H9 (cell line): ENCODE measurements around the gene PITPNM1. TPM values are rescaled to one million over a fixed set of nuclear protein-coding genes. Genes with fewer than 3 reads are reported as not detected.

Source experiments
- DNase-seq: peaks from one replicate; pipeline ENCODE4 v3.0.0-alpha.2; 2017
- H2AFZ ChIP-seq: one replicate; pipeline ENCODE4 v1.6.1; 2013; ENCODE audit warnings: mild to moderate bottlenecking, low read length, control low read depth, moderate library complexity
- H2AK5ac ChIP-seq: 2 replicates; pipeline ENCODE4 v1.6.1; 2013; ENCODE audit warnings: low read length, control low read depth, mixed read lengths; ENCODE audit not compliant: insufficient read length
- H2BK120ac ChIP-seq: one replicate; pipeline ENCODE4 v1.6.1; 2013; ENCODE audit warnings: low read depth, mild to moderate bottlenecking, low read length, control low read depth, inconsistent platforms; ENCODE audit not compliant: poor library complexity, severe bottlenecking
- H2BK12ac ChIP-seq: 2 replicates; pipeline ENCODE4 v1.6.1; 2013; ENCODE audit warnings: low read length, control low read depth, mixed read lengths, low read depth; ENCODE audit not compliant: insufficient read length
- H2BK15ac ChIP-seq: 2 replicates; pipeline ENCODE4 v1.6.1; 2013; ENCODE audit warnings: low read depth, low read length, control low read depth
- H2BK20ac ChIP-seq: one replicate; pipeline ENCODE4 v1.6.1; 2013; ENCODE audit warnings: low read depth, mild to moderate bottlenecking, low read length, control low read depth, inconsistent platforms; ENCODE audit not compliant: poor library complexity, severe bottlenecking
- H2BK5ac ChIP-seq: 2 replicates; pipeline ENCODE4 v1.6.1; 2013; ENCODE audit warnings: low read length, control low read depth, mixed read lengths; ENCODE audit not compliant: insufficient read length
- H3K14ac ChIP-seq: 2 replicates; pipeline ENCODE4 v1.6.1; 2013; ENCODE audit warnings: low read length, control low read depth; ENCODE audit not compliant: insufficient read depth
- H3K18ac ChIP-seq: 2 replicates; pipeline ENCODE4 v1.6.1; 2013; ENCODE audit warnings: low read depth, mild to moderate bottlenecking, mixed read lengths, low read length, control low read depth; ENCODE audit not compliant: insufficient read length
- H3K23ac ChIP-seq: 2 replicates; pipeline ENCODE4 v1.6.1; 2013; ENCODE audit warnings: low read length, control low read depth, mixed read lengths, low read depth; ENCODE audit not compliant: insufficient read length
- H3K23me2 ChIP-seq: 2 replicates; pipeline ENCODE4 v1.6.1; 2013; ENCODE audit warnings: low read depth, mild to moderate bottlenecking, mixed read lengths, low read length, control low read depth; ENCODE audit not compliant: insufficient read length, poor library complexity, severe bottlenecking
- H3K27ac ChIP-seq: 2 replicates; pipeline ENCODE4 v1.5.1; 2013; ENCODE audit warnings: low read length, control low read depth, mixed read lengths, low read depth; ENCODE audit not compliant: insufficient read length
- H3K27me3 ChIP-seq: 2 replicates; pipeline ENCODE4 v1.6.1; 2013; ENCODE audit warnings: low read length, control low read depth, inconsistent platforms; ENCODE audit not compliant: insufficient read depth
- H3K4ac ChIP-seq: 2 replicates; pipeline ENCODE4 v1.6.1; 2013; ENCODE audit warnings: low read depth, mild to moderate bottlenecking, control low read depth, inconsistent platforms, low read length, moderate library complexity
- H3K4me1 ChIP-seq: 2 replicates; pipeline ENCODE4 v1.6.1; 2013; ENCODE audit warnings: low read length, control low read depth, inconsistent platforms; ENCODE audit not compliant: insufficient read depth
- H3K4me2 ChIP-seq: 2 replicates; pipeline ENCODE4 v1.6.1; 2013; ENCODE audit warnings: low read length, control low read depth, mixed read lengths; ENCODE audit not compliant: insufficient read length, insufficient read depth
- H3K56ac ChIP-seq: 2 replicates; pipeline ENCODE4 v1.6.1; 2013; ENCODE audit warnings: low read depth, mild to moderate bottlenecking, mixed read lengths, low read length, control low read depth; ENCODE audit not compliant: insufficient read length
- H3K79me1 ChIP-seq: 2 replicates; pipeline ENCODE4 v1.6.1; 2013; ENCODE audit warnings: low read depth, mild to moderate bottlenecking, moderate library complexity, low read length, control low read depth, inconsistent platforms; ENCODE audit not compliant: insufficient read depth, poor library complexity, severe bottlenecking
- H3K79me2 ChIP-seq: 2 replicates; pipeline ENCODE4 v1.6.1; 2013; ENCODE audit warnings: low read length, control low read depth, inconsistent platforms; ENCODE audit not compliant: insufficient read depth
- H3K9ac ChIP-seq: 2 replicates; pipeline ENCODE4 v1.6.1; 2013; ENCODE audit warnings: low read length, control low read depth, mixed read lengths; ENCODE audit not compliant: insufficient read length; ENCODE audit errors: extremely low read depth
- H3K9me3 ChIP-seq: one replicate; pipeline ENCODE4 v1.6.1; 2013; ENCODE audit warnings: low read depth, low read length, inconsistent platforms; ENCODE audit not compliant: control insufficient read depth
- H3T11ph ChIP-seq: one replicate; pipeline ENCODE4 v1.6.1; 2013; ENCODE audit warnings: mild to moderate bottlenecking, low read length, control low read depth, inconsistent platforms
- H4K20me1 ChIP-seq: one replicate; pipeline ENCODE4 v1.6.1; 2013; ENCODE audit not compliant: control insufficient read depth, insufficient read length, insufficient read depth
- H4K5ac ChIP-seq: 2 replicates; pipeline ENCODE4 v1.6.1; 2013; ENCODE audit warnings: low read depth, mild to moderate bottlenecking, mixed read lengths, low read length, control low read depth; ENCODE audit not compliant: insufficient read length
- H4K8ac ChIP-seq: replicated peaks from 2 replicates; pipeline ENCODE4 v1.6.1; 2013; ENCODE audit warnings: low read length, control low read depth, mixed read lengths, low read depth; ENCODE audit not compliant: insufficient read length
- H4K91ac ChIP-seq: 2 replicates; pipeline ENCODE4 v1.6.1; 2013; ENCODE audit warnings: low read depth, mild to moderate bottlenecking, moderate library complexity, mixed read lengths, low read length, control low read depth; ENCODE audit not compliant: insufficient read length
- H3K27ac Mint-ChIP-seq, 3 experiments: 2 replicates in 2 of 3; 3 replicates in 1 of 3; pipeline ENCODE4 v1.8.0; 2020 to 2021; ENCODE audit warnings: mixed read lengths in 3 of 3, mild to moderate bottlenecking in 1 of 3, moderate library complexity in 1 of 3
- H3K27me3 Mint-ChIP-seq: 2 replicates; pipeline ENCODE4 v1.8.0; 2021; ENCODE audit warnings: low read depth, mild to moderate bottlenecking, moderate library complexity, mixed read lengths
- H3K36me3 Mint-ChIP-seq, 3 experiments: 2 replicates in 2 of 3; 3 replicates in 1 of 3; pipeline ENCODE4 v1.8.0; 2020 to 2021; ENCODE audit warnings: low read depth in 3 of 3, mixed read lengths in 3 of 3; ENCODE audit not compliant: insufficient read depth in 1 of 3
- H3K4me1 Mint-ChIP-seq, 2 experiments: 2 replicates each; pipeline ENCODE4 v1.8.0; 2020; ENCODE audit warnings: mixed read lengths in 2 of 2
- H3K4me3 Mint-ChIP-seq, 2 experiments: 2 replicates in 1 of 2; 3 replicates in 1 of 2; pipeline ENCODE4 v1.8.0; 2020 to 2021; ENCODE audit warnings: mild to moderate bottlenecking in 2 of 2, mixed read lengths in 2 of 2, moderate library complexity in 1 of 2
- H3K9me3 Mint-ChIP-seq, 2 experiments: 2 replicates in 1 of 2; 3 replicates in 1 of 2; pipeline ENCODE4 v1.8.0; 2020; ENCODE audit warnings: mild to moderate bottlenecking in 2 of 2, mixed read lengths in 2 of 2, moderate library complexity in 1 of 2
- WGBS: extraction: QIAGEN DNeasy Blood & Tissue Kit; methylation state at CpG from one replicate; pipeline ENCODE4 v1.1.7; 2013; ENCODE audit warnings: missing lambda C conversion rate, low lambda C conversion rate, mixed read lengths; ENCODE audit not compliant: insufficient read length; ENCODE audit errors: extremely low coverage; 5-methylcytosine and 5-hydroxymethylcytosine counted together
- total RNA-seq: library from RNA; stranded (reverse); gene quantifications from 2 replicates; pipeline ENCODE4 v1.2.1, GENCODE V29; 2021
- TF ChIP-seq, protein P1 (sequence below): fragments of 200-600 bp; sonication (generic); conservative IDR thresholded peaks from 3 replicates; pipeline ENCODE4 v1.8.0; 2021; ENCODE audit warnings: antibody characterized with exemption, mild to moderate bottlenecking

PITPNM1 gene
- total RNA-seq, 1 experiment from 2014 or later = 43.5 TPM

DNA sequence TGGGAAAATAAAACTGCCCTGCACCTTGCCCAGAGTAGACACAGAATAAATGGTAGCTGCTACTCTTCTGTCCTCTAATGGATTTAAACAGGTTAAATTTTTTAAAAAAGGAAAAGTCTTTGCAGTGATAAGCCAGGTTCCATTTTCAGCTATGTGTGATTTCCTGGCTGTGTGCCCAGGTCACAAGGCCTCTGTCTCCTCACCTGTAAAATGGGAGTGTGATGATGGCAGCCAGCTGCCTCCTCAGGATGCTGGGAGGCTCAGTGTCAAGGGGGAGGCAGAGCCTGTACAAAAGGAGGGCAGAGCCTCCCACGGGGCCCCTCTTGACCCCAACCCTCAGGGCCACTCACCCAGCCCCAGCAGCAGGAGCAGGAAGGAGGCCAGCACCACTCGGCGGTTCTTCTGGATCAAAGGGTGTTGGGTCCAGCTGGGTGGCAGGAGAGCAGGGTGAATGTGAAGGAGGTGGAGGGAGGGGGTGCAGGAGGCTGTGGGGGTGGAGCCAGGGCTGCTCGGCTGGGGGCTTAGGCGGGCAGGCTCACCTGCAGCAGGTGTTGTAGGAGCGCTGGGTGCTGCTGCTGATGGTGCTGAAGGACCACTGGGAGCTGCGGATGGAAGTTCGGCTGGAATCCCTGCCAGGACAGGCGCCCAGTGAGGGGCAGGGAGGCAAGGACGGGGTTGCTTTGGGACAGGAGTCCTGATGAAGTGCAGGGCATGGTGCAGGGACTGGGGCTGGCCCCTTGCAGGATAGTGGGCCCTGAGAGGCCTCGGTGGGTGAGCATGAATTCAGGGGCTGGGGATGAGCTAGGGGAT lies 38.0 kb downstream of the PITPNM1 start:
- H2BK20ac ChIP-seq = no peak overlapping the region
- H3K9me3 Mint-ChIP-seq = no peaks in the 10 kb centered on the region
- no CpG with 5 or more reads among the region's 11 CpGs for WGBS
- no peak overlapping the region for H2BK5ac ChIP-seq
- H3K56ac ChIP-seq = no peak overlapping the region
- H3K79me2 ChIP-seq = no peaks in the 10 kb centered on the region
- H3K4me2 ChIP-seq = no peak overlapping the region
- H3K18ac ChIP-seq = no peak overlapping the region
- H2BK120ac ChIP-seq = no peak overlapping the region
- H3K9me3 ChIP-seq = no peaks in the 10 kb centered on the region
- no peak for DNase-seq
- H3K27me3 Mint-ChIP-seq = peaks cover 5% of the 10 kb centered on the region
- no peak overlapping the region for H2AK5ac ChIP-seq
- peaks cover 3% of the 10 kb centered on the region; the same call in 1 of the 2 replicates for H3K27me3 ChIP-seq
- H3K36me3 Mint-ChIP-seq = peaks cover 0 to 4% (median 0%) of the 10 kb centered on the region in 3 experiments; a peak in 2 of 7 replicates
- H3K27ac ChIP-seq = no peak overlapping the region
- no peak overlapping the region for H2BK12ac ChIP-seq
- H4K5ac ChIP-seq = no peak overlapping the region
- no peak overlapping the region; a peak in 1 of 7 replicates for H3K27ac Mint-ChIP-seq
- peaks cover 12% of the 10 kb centered on the region for H3K23me2 ChIP-seq
- H3K4me3 Mint-ChIP-seq = peak overlapping the region; percentile 87 to 90
- no peak overlapping the region for H3K4ac ChIP-seq
- TF ChIP-seq, protein P1, sequence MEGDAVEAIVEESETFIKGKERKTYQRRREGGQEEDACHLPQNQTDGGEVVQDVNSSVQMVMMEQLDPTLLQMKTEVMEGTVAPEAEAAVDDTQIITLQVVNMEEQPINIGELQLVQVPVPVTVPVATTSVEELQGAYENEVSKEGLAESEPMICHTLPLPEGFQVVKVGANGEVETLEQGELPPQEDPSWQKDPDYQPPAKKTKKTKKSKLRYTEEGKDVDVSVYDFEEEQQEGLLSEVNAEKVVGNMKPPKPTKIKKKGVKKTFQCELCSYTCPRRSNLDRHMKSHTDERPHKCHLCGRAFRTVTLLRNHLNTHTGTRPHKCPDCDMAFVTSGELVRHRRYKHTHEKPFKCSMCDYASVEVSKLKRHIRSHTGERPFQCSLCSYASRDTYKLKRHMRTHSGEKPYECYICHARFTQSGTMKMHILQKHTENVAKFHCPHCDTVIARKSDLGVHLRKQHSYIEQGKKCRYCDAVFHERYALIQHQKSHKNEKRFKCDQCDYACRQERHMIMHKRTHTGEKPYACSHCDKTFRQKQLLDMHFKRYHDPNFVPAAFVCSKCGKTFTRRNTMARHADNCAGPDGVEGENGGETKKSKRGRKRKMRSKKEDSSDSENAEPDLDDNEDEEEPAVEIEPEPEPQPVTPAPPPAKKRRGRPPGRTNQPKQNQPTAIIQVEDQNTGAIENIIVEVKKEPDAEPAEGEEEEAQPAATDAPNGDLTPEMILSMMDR = no peak
- no peak overlapping the region for H3K9ac ChIP-seq
- H3K4me1 ChIP-seq = no peaks in the 10 kb centered on the region; the same call in 1 of the 2 replicates
- peaks cover 20 to 25% of the 10 kb centered on the region in 2 experiments for H3K4me1 Mint-ChIP-seq
- H3K79me1 ChIP-seq = no peaks in the 10 kb centered on the region
- no peak overlapping the region for H3K14ac ChIP-seq
- no peak overlapping the region for H2AFZ ChIP-seq
- H3K23ac ChIP-seq = no peak overlapping the region
- H4K20me1 ChIP-seq = no peaks in the 10 kb centered on the region
- no peak overlapping the region for H2BK15ac ChIP-seq
- no peak overlapping the region for H4K8ac ChIP-seq
- H3T11ph ChIP-seq = no peak overlapping the region
- H4K91ac ChIP-seq = no peak overlapping the region
